Non-pigmented ciliary epithelial cell (primary cell): ENCODE data around the gene RGS7.
A peak's percentile ranks its signal among the peaks of the same experiment; 100 is the strongest.
"Not testable (repeated sequence)": the region's sequence is repeated elsewhere in the genome, so short reads cannot be mapped to it uniquely, and the experiment has no call there.

Experiments used
- DNase-seq: peaks from one replicate; pipeline ENCODE4 v3.0.0-alpha.2; 2010; ENCODE audit warnings: low read depth

Gene RGS7

DNA sequence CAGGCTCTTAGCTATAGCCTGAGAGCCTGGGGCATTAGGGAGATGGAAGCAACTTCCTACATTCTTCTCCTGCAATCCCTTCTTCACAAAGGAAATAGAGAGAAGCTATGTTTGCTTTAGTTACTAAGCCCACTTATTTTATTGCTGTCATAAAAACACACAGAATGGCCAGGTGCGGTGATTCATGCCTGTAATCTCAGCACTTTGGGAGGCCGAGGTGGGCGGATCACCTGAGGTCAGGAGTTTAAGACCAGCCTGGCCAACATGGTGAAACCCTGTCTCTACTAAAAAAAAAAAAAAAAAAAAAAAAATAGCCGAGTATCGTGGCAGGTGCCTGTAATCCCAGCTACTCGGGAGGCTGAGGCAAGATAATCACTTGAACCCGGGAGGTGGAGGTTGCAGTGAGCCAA lies 573.3 kb downstream of the RGS7 start:
- DNase-seq, result not testable (repeated sequence)

DNA sequence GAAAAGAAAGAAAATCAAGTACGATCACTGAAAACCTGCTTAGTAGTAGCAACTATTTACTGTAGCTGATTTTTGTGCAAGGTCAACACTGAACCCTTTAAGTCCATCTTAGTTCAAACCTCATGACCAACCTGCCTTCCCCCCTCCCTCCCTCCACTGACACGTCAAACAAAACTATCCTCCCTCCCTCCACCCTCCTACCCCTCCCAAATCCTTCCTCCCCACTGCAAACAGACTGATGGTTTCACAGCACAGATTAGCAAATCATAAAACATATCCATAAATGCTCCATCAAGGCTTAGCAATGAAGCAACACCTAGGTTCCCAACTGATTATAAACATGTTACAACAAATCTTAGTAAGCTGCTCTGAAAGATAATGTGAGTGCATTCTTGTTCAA lies 580.8 kb downstream of the RGS7 start:
- DNase-seq, result no peak

- no peak for DNase-seq
These were observed 584.9 kb downstream of the RGS7 start for GRCh38 chr1:240772131-240772530.

- DNase-seq, result no peak
These were observed 585.6 kb downstream of the RGS7 start for GRCh38 chr1:240771450-240771849.

GRCh38 chr1:240768979-240769378 lies 588.0 kb downstream of the RGS7 start:
- no peak for DNase-seq

- peak; percentile 20 for DNase-seq
These were observed 590.2 kb downstream of the RGS7 start for GRCh38 chr1:240766831-240767230.

DNA sequence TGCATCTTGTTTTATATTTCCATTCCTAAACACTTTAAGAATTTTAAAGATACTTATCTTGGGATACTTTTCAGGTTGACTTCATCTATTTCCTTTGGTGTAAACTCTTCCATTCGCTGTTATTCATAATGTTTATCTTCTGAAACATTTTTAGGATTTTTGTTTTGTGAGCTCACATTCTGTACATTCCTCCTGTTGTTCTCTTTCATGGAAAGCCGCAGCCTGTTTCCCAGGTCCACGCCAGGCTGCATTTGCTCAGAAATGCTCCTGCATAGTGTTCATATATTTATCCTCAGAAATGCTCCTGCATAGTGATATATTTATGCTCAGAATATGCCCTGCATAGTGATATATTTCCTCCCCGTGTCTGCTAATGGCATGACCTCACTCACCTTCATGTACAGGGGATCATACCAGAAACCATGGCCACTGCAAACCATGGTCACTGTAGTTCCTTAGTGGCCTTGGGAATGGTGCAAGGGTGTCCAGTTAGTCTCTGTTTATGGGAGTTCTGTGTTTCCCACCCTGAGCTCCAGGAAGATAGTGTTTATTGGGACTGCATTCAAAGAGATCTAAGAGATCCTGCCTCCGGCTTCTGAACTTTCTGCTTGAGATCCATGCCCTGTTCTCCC lies 591.2 kb downstream of the RGS7 start:
- peak; percentile 76 for DNase-seq

- DNase-seq, result no peak
These were observed 593.2 kb downstream of the RGS7 start for GRCh38 chr1:240763771-240764170.

GRCh38 chr1:240763095-240763494 lies 593.9 kb downstream of the RGS7 start:
- DNase-seq, result not testable (repeated sequence)

- DNase-seq, result not testable (repeated sequence)
These were observed 594.5 kb downstream of the RGS7 start for GRCh38 chr1:240762471-240762987.

DNA sequence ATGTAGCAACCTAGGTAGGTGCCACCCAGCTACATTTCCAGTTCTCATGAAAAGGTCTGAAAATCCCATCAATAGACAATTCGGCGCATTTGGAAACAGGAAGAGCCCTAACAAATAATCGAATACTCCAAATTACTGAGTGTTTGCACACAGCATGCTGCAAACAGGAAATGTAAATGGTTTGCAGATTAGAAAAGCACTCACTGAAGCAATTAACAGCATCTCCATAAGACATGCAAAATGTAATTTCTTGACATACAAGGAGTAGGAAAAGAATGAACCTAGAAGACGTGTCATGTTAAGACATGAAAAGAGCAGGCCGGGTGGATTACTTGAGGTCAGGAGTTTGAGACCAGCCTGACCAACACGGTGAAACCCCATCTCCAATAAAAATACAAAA lies 598.2 kb downstream of the RGS7 start:
- not testable (repeated sequence) for DNase-seq

- no peak for DNase-seq
These were observed 598.7 kb downstream of the RGS7 start for GRCh38 chr1:240758296-240758695.

- no peak for DNase-seq
These were observed 609.1 kb downstream of the RGS7 start for GRCh38 chr1:240747907-240748306.

GRCh38 chr1:240743705-240744104 lies 613.3 kb downstream of the RGS7 start:
- no peak for DNase-seq

DNA sequence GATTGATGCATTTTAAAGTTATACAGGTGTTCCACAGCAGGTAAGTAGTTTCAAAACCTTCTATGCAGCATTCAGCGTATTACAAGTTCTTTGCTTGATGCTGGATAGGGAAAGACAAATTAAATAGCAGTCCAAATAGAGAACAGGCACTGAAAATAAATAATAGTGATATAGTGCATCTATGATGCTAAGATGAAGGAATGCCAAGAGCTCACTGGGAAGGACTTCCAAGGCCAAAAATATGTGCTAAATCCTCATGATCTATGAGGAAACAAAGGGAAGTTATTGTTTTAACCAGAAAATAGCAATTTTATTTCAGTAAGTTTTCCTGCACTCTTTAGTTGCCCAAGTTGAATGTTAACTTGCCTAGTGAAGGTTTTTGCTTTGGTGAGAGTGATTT lies 617.3 kb downstream of the RGS7 start:
- DNase-seq, result peak; percentile 10

- peak; percentile 13 for DNase-seq
These were observed 617.9 kb downstream of the RGS7 start for GRCh38 chr1:240739139-240739538.

DNA sequence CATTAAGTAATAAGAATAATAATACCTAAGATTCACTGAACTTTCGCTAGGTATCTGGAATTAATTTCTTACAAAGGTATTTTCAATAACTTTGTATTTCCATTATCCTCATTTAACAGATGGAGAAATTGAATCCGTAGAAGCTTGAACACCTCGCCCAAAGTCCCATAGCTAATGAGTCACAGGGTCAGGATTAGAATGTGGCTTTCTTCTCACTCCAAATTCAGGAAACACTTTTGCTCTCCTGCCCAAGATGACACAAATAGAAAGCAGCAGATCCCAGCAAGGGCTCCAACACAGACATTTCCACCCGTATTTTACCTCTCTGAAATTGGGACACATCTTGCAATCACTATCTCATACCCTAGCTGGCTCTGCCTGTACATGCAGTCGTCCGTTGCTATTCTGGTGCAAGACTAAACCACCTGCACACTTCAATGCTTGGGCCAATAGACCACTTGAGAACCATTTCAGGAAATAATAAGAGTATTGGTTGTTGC lies 619.2 kb downstream of the RGS7 start:
- DNase-seq, result no peak

GRCh38 chr1:240737298-240737697 lies 619.7 kb downstream of the RGS7 start:
- no peak for DNase-seq

DNA sequence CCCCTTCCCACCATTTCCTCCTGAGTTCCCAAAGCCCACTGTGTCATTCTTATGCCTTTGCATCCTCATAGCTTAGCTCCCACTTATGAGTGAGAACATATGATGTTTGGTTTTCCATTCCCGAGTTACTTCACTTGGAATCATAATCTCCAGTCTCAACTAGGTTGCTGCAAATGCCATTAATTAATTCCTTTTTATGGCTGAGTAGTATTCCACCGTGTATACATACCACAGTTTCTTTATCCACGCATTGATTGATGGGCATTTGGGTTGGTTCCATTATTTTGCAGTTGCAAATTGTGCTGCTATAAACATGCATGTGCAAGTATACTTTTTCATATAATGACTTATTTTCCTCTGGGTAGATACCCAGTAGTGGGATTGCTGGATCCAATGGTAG lies 622.3 kb downstream of the RGS7 start:
- DNase-seq, result not testable (repeated sequence)

DNA sequence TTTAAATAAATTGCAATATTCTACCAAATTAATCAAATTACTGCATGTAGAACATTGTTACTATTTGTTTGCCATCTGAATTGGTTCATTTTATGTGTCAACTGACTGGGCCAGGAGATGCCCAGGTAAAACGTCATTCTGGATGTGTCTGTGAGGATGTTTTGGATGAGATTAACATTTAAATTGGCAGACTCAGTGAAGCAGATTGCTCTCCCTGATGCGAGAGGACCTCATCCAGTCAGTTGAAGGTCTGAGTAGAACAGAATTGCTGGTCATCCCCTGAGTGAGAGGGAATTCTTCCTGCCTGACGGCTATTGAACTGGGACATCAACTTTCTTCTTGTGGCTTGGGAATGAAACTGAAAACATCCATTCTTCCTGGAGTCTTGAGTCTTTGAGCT lies 623.0 kb downstream of the RGS7 start:
- no peak for DNase-seq

- peak; percentile 45 for DNase-seq
These were observed 624.6 kb downstream of the RGS7 start for GRCh38 chr1:240732390-240732789.
